NCI-H526 (cell line): ENCODE measurements around the gene SPNS2.

Experiments used
- DNase-seq, 2 experiments: peaks; one replicate each; lab custom pipeline; 2025; lab: John Stamatoyannopoulos, UW

The SPNS2 gene

GRCh38 chr17:4536742-4537411, 38.2 kb downstream of the SPNS2 start:
- DNase-seq = no peak

- no peak for DNase-seq
These were observed 39.0 kb downstream of the SPNS2 start for GRCh38 chr17:4537451-4538235.

DNA sequence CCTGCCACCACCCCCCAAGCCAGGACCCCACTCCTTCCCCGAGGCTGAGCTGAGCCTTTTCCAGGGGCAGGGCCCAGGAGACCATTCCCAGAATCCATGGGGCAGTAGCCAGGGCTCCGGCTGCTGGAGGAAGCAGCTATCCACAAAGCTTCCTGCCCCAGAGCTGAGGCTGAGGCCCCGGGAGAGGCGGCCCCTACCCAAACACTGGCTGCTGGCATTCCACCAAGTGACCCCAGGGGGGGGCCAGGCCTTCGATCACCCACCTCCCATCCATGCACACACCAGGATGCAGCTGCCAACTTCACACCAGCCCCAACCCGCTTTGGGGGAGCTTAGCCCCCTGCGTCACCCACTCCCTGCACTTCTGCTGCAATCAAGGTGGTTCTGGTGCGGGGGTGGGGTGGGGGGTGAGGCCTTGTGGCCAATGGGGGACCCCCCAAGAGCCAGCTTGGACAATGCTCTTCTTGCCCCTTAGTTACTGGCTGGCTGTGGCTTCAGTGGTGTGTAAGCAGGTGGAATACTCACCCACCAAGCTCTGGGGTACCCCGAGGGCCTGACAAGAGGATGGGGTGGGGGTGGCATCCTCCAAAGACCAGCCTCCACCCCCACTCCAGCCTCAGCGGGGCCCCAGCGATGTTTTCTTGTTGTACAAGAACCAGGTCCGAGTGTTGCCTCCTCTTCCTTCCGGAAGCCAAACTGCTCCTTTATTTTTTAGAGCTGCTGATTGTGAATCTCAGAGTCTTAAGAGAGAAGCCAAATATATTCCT, 39.7 kb downstream of the SPNS2 start:
- DNase-seq = no peak

- no peak for DNase-seq
These were observed 40.3 kb downstream of the SPNS2 start for GRCh38 chr17:4539025-4539424.

DNA sequence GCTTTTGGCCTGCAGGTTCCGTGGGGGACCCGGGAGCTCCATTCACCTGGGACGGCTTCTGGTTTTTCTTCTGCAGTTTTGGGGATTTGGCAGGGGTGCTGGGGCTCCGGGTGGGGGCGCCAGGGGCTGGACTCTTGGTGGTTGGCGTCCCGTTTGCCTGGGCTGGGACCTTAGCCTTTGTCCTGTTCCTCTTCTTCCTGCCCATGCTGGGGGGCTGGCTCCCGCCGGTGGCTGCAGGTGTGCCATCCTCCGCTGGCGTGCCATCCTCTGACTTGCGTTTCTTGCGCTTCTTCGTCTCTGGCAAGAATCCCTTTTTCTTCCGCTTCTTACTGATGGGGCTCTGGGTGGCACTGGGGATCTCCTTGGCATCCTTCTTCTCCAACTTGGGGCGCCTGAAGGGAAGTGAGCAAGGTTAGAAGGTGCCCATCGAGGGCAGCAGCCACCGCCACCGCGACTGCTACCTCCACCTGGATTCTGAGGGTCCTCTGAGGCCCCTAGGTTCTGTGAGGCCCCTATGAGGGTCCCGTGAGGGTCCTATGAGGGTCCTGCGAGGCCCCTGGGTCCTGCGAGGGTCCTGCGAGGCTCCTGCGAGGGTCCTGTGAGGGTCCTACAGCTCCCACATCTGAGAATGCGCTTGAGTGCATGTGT, 41.0 kb downstream of the SPNS2 start:
- no peak for DNase-seq

DNA sequence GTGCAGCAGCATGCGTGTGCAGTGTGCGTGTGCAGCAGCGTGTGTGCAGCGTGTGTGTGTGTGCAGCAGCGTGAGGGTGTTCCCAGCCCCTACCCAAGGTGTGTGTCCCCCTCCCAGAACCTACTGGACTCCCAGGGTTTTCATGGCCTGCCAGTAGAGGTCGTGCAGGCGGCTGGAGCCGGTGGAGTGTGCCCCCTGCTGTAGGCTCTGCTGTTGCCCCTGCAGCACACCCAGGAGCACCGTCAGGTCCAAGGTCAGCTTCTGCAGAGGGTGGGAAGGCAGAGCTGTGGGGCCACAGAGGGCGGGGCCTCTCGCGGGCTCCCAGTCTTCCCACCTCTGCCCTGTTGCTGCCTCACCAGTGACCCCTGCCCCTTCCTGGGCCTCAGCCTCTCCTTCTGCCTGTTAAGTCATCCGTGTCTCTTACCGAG, 41.6 kb downstream of the SPNS2 start:
- no peak for DNase-seq

DNA sequence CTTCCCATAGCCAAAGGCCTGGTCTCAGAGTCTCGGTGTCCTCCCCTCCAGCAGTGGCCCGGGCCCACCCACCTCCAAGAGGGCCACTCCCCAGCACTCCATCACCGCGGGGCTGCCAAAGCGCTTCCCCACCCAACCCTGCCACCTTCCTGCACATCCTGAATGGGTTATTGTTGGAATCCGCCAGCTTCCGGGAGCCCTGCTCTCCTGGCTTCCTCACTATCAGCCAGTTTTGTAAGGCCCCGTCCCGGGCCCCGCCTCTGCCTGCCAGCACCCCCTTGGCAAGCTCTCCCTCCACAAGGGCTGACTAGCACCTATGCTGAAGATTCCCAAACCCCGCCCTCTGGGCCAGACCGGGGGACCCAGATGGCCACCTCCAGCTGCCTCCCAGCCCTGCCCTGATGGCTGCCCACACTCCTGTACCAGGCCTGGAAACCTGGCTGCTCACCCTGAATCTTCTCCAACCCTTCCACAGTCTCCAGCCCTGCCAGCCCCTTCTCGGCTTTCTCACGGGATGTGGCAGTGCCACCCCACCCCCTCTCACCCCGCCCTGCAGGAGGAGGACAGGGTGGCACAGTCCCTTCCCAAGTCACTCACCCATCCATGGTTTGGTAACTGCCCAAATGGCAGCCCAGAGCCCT, 42.1 kb downstream of the SPNS2 start:
- DNase-seq = no peak

- no peak for DNase-seq
These were observed 42.8 kb downstream of the SPNS2 start for GRCh38 chr17:4541328-4542002.

DNA sequence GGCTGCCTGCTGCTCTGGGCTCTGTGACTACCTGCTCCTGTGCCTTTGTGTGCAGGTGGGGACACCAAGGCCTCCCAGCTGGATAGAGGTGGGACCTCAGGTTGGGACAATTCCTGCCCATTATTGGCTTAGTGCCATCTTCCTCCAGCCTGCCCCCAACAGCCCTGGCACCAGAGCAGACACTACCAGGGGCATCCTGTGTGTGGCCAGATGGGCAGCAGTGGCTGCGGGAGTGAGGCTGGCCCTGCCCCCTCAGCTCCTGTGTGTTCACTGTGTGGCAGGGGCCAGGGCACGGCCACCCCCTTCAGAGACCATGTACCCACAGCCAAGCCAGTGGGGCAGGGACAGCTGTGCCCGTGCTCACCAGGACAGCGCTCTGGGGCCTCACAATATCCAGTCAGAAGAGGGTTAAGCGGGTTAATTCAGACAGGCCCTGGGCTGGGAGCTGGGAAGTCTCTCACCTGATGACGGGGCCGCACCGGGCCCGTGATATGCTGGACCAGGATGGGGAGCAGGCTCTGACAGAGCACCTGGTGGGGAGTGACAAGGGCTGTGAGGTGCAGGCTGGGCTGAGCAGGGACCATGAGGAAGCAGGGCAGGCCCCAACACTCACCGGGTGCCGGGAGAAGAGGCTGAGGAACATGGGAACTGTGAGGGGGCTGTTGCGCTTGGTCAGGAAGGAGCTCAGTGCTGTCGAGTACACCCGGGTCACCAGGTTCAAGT, 43.5 kb downstream of the SPNS2 start:
- DNase-seq = no peak

GRCh38 chr17:4542726-4543191, 44.1 kb downstream of the SPNS2 start:
- DNase-seq = no peak

GRCh38 chr17:4543557-4544026, 44.9 kb downstream of the SPNS2 start:
- no peak for DNase-seq

DNA sequence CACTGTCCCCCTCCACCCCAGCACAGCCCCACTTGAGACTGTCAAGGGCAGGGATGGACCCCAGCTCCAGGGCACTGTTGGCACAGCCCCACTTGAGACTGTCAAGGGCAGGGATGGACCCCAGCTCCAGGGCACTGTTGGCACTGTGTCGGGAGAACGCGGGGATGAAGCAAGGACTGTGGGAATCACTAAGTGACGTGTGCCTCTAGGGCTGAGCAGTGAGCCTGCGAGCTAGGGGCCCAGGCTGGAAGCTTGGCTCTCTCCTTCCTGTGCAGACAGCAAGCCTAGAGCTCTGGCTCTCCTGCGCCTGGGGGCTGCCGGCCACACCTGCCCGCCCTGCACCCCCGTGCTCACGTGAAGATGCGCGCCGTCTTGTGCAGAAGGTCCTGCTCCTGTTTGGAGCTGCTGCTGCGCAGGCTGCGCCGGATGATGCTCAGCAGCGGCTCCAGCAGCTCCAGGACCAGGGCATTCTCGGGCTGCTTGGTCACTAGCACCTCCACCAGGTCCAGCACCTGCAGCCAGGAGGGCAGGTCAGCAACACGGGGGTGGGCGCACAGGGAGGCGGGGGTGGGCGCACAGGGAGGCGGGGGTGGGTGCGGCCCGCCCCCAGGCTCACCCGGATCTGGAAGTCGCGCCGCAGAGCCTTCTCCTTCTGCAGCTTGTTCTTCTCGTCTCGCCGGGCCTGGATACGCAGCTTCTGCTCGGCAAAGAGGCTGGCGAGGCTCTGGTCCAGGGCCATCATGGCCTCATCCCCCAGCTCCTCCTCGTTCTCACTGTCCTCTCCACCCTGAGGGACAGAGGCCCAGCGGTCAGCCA, 45.7 kb downstream of the SPNS2 start:
- DNase-seq = no peak

DNA sequence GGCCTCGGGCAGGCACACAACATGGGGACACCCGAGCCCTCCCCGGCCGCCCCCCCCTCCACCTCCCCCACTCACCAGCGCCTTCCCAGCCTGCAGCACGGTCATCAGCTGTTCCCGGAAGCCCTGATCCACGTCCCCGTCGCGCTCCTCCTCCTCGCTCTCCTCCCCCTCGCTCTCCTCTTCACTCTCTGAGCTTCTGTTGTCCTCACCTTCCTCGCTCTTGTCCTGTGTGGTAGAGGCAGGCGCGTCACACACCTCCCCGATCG, 46.2 kb downstream of the SPNS2 start:
- no peak for DNase-seq

DNA sequence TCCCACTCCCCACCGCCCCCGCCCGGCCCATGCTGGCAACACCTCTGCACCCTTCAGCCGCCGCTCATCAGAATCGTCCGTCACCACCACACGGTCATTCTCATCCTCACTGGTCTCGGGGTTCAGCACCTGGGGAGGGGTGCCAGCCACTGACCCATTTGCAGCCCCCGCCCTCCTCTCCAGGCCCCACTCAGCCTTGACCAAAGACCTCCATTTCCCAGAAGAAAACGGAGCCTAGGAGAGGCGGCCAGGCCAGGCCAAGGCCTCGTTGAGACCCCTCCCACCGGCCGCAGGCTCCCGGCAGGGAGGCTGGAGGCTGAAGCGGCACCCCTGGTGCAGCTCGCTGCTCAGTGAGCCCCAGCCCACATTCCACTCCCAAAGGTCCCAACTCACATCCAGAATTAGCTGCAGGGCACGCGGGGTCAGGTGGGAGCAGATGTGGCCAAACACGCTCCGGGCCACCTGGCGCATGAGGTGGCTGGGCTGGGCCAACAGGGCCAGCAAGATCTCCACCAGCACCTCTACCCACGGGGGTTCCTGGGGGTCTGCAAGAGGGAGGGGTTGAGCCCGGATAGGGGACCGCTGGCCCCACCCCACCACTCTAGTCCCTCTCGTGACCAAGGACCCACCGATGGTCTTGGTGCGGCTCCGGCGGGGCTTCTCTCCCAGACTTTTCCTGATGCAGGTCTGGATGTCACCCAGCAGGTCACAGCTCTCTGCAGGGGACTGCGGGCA, 46.7 kb downstream of the SPNS2 start:
- no peak for DNase-seq

DNA sequence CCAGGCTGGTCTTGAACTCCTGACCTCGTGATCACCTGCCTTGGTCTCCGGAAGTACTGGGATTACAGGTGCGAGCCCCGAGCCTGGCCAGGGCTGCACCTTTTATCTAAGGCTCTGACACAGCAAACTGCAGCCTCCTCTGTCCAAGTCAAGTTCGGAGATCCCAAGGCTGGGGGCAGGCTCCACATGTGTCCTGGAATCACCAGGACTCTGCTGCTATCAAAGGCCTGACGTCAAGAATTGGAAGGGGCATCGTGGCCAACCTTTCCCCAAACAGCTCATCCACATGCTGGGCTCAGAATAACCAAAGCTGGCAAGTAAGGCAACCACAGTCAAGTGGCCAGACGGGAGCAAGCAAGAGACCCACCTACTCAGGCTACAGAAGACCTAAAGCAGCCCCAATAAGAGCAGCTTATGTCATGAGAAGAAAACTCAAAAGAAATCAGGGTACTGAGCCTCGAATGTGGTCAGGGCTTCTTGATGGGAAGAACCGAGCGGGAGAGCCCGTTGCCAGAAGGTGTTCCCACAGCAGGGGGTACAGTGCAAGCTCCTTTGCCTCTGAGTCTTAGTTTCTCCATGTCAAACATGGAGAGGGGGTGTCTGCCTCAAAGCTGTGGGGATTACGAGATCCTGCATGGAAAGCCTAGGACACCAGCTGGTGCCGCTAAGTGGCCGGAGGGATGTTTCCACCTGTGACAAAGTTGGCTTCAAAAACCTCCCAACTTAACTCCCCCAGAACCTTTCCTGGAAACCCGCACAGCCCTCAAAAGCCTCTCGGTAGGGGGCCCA, 48.6 kb downstream of the SPNS2 start:
- DNase-seq = no peak

- DNase-seq = no peak
These were observed 49.4 kb downstream of the SPNS2 start for GRCh38 chr17:4548061-4548461.

GRCh38 chr17:4548721-4549531, 50.2 kb downstream of the SPNS2 start:
- DNase-seq = no peak
